Kidney (tissue), 14 donors: ENCODE data around the gene MYL3. TPM values are rescaled to one million over a fixed set of nuclear protein-coding genes. Genes with fewer than 3 reads are reported as not detected.
A peak's percentile ranks its signal among the peaks of the same experiment; 100 is the strongest.

Experiments used
- DNase-seq, 5 donors: peaks; one replicate each; pipeline ENCODE4 v3.0.0-alpha.2; 2013 to 2020
- FAIRE-seq: peaks from 2 replicates; lab custom pipeline; 2012; peaks lifted over from hg19 to GRCh38; lab: Jason Lieb, UNC
- H3K27ac ChIP-seq, 2 donors: one replicate each; pipeline ENCODE4 v1.7.0; 2013; ENCODE audit warnings: low read depth in 2 of 2, low read length in 2 of 2, inconsistent platforms in 1 of 2
- H3K27me3 ChIP-seq: one replicate; pipeline ENCODE4 v1.7.1; 2013; ENCODE audit warnings: low read length, inconsistent platforms; ENCODE audit not compliant: control insufficient read depth, insufficient read depth
- H3K36me3 ChIP-seq, 3 donors: one replicate each; pipeline versions ENCODE4 v1.7.0 to v1.7.1; 2013; ENCODE audit warnings: low read length in 3 of 3, control low read depth in 1 of 3, inconsistent platforms in 1 of 3; ENCODE audit not compliant: insufficient read depth in 3 of 3, control insufficient read depth in 2 of 3
- H3K4me1 ChIP-seq, 3 donors: one replicate each; pipeline versions ENCODE4 v1.7.0 to v1.7.1; 2013; ENCODE audit warnings: low read length in 3 of 3, inconsistent platforms in 1 of 3, low read depth in 1 of 3; ENCODE audit not compliant: control insufficient read depth in 2 of 3, insufficient read depth in 2 of 3
- H3K4me3 ChIP-seq, 3 donors: one replicate each; pipeline versions ENCODE4 v1.7.0 to v1.8.1; 2013; ENCODE audit warnings: low read length in 3 of 3, control low read depth in 1 of 3, inconsistent platforms in 1 of 3
- H3K9ac ChIP-seq, 3 donors: one replicate each; pipeline versions ENCODE4 v1.7.0 to v1.7.1; 2013; ENCODE audit warnings: low read length in 3 of 3, control low read depth in 1 of 3, inconsistent platforms in 1 of 3
- H3K9me3 ChIP-seq, 3 donors: one replicate each; pipeline versions ENCODE4 v1.7.0 to v1.7.1; 2013; ENCODE audit warnings: low read length in 3 of 3, control low read depth in 1 of 3, inconsistent platforms in 1 of 3; ENCODE audit not compliant: control insufficient read depth in 2 of 3, insufficient read depth in 1 of 3
- CTCF ChIP-seq: IDR thresholded peaks from 3 replicates; pipeline ENCODE4 v1.5.1; 2012; ENCODE audit warnings: mild to moderate bottlenecking, moderate library complexity, borderline replicate concordance; ENCODE audit not compliant: insufficient read depth; ENCODE audit errors: extremely low read depth
- intact Hi-C: fragments of 100-400 bp; cut with DNase I; formaldehyde crosslinking; loops from one replicate; pipeline ENCODE4 v1.11.1; 2022
- polyA plus RNA-seq: library from polyadenylated mRNA; stranded (reverse); fragments of 350-450 nt; fragmentation: Illumina TruSeq; extraction: RNeasy Lipid Tissue Mini Kit (QIAGEN cat#74804); gene quantifications from one replicate; pipeline ENCODE4 v1.2.3, GENCODE V29; 2014; ENCODE audit warnings: low read depth, low replicate concordance; ENCODE audit not compliant: insufficient read depth
- total RNA-seq: library from RNA; stranded (reverse); fragmentation: NEBNext Ultra II Directional; extraction: Animal tissue kit (Norgen Biotek cat#: 25700); gene quantifications from one replicate; pipeline ENCODE4 v1.2.1, GENCODE V29; 2021
- donor health status: control.
- donor health status: control.
- donor health status: control.
- donor health status: control.
- donor health status: control.
- donor health status: DM: yes; HTN: yes; CAD: no.
- donor health status: Normal renal cell carcinoma (clear cell type).

Gene MYL3
- total and polyA plus RNA-seq, 2 donors from 2014 or later, result 41.3 to 81.9 TPM

- peaks cover 5 to 52% (median 32%) of the 10 kb centered on the region in 3 donors for H3K4me1 ChIP-seq
- DNase-seq (peak in 1 of 5 donors; percentile 73), FAIRE-seq (no peak)
- H3K4me3 ChIP-seq, result peak overlapping the region; percentile 44 to 86 (median 61)
- H3K9me3 ChIP-seq, result no peaks in the 10 kb centered on the region
- H3K36me3 ChIP-seq, result no peaks in the 10 kb centered on the region
- peak overlapping the region; percentile 7 to 96 (median 84) for H3K9ac ChIP-seq
- H3K27ac ChIP-seq, result peak overlapping the region; percentile 93 to 100
- no peak for TF ChIP-seq CTCF
- intact Hi-C loops, result no loop called here
- H3K27me3 ChIP-seq, result no peaks in the 10 kb centered on the region
Observed at GRCh38 chr3:46880884-46881595, 17.8 kb upstream of the MYL3 start.

GRCh38 chr3:46878781-46879436 is 15.7 kb upstream of the MYL3 start:
- intact Hi-C loops, result no loop called here
- peak overlapping the region in 1 of 3 donors; percentile 96 for H3K9ac ChIP-seq
- H3K36me3 ChIP-seq, result no peaks in the 10 kb centered on the region
- FAIRE-seq (no peak), DNase-seq (peak; percentile 58 to 92 (median 77))
- no peak for TF ChIP-seq CTCF
- H3K27ac ChIP-seq, result peak overlapping the region; percentile 93 to 100
- H3K4me3 ChIP-seq, result peak overlapping the region in 1 of 3 donors; percentile 61
- peaks cover 9 to 53% (median 52%) of the 10 kb centered on the region in 3 donors for H3K4me1 ChIP-seq
- no peaks in the 10 kb centered on the region for H3K9me3 ChIP-seq
- no peaks in the 10 kb centered on the region for H3K27me3 ChIP-seq

GRCh38 chr3:46877406-46878125 is 14.3 kb upstream of the MYL3 start, which contains the start of gene PTH1R:
Gene PTH1R, plus strand, starts transcription at chr3:46877721. Its CDS starts 5,839 bp downstream, at chr3:46883560.
- FAIRE-seq, result no peak
- Histone ChIP-seq H3K27ac (peak within 1 kb of the TSS; percentile 93 to 100), H3K9me3 (no peaks in the 10 kb centered on the region), H3K4me3 (peak within 1 kb of the TSS in 2 of 3 donors; percentile 36 to 38), H3K9ac (peak within 1 kb of the TSS in 2 of 3 donors; percentile 38 to 90), H3K36me3 (no peaks in the 10 kb centered on the region), H3K27me3 (no peaks in the 10 kb centered on the region), H3K4me1 (peaks cover 9 to 66% (median 64%) of the 10 kb centered on the region in 3 donors)
- TF ChIP-seq CTCF, result no peak
- intact Hi-C loops, result no loop called here
- no peak for DNase-seq
